Activated CD4-positive, alpha-beta memory T cell treated with anti-CD3 and anti-CD28 coated beads, Interleukin-2, amount 10 ng/mL, durations not matched to agents 7 days and 5 days (primary cell): ENCODE data around the gene UMOD. TPM values are rescaled to one million over a fixed set of nuclear protein-coding genes. Genes with fewer than 3 reads are reported as not detected.

Experiments
- CTCF ChIA-PET: fragments of 350-600 bp; sonication (Branson Sonifier 250); formaldehyde crosslinking; loops from one replicate; lab custom pipeline; 2021; ENCODE audit warnings: antibody characterized with exemption, inconsistent platforms; lab: Charles Lee
- POLR2A ChIA-PET: fragments of 350-600 bp; sonication (Branson Sonifier 250); formaldehyde crosslinking; loops from one replicate; lab custom pipeline; 2021; ENCODE audit warnings: antibody characterized with exemption; lab: Charles Lee
- DNase-seq: peaks from one replicate; pipeline ENCODE4 v3.0.0-alpha.2; 2020
- H3K27ac Mint-ChIP-seq: one replicate; pipeline ENCODE4 v1.8.0; 2021; ENCODE audit warnings: mild to moderate bottlenecking, mixed read lengths
- H3K27me3 Mint-ChIP-seq: one replicate; pipeline ENCODE4 v1.8.0; 2021; ENCODE audit warnings: mixed read lengths
- H3K36me3 Mint-ChIP-seq: one replicate; pipeline ENCODE4 v1.8.0; 2021; ENCODE audit warnings: low read depth, mixed read lengths
- H3K4me1 Mint-ChIP-seq: one replicate; pipeline ENCODE4 v1.8.0; 2021; ENCODE audit warnings: mixed read lengths
- H3K4me3 Mint-ChIP-seq: one replicate; pipeline ENCODE4 v1.8.0; 2021; ENCODE audit warnings: mild to moderate bottlenecking, mixed read lengths
- H3K9me3 Mint-ChIP-seq: one replicate; pipeline ENCODE4 v1.8.0; 2021; ENCODE audit warnings: mixed read lengths
- total RNA-seq, 2 experiments: library from RNA; stranded (reverse); gene quantifications; one replicate each; pipeline ENCODE4 v1.2.3, GENCODE V29; 2021

The UMOD gene
- total RNA-seq, 2 experiments from 2014 or later: not detected

- Mint-ChIP-seq H3K9me3 (no peaks in the 10 kb centered on the region), H3K4me1 (no peaks in the 10 kb centered on the region), H3K36me3 (no peaks in the 10 kb centered on the region), H3K27ac (no peak overlapping the region), H3K4me3 (no peak overlapping the region), H3K27me3 (peaks cover 5% of the 10 kb centered on the region)
- ChIA-PET CTCF (interaction anchor here (0.7 to 4.1 kb wide), 17 partner anchors 8 to 487 kb away, joined by 3 to 56 read pairs (median 5); no protein-coding TSS in a partner anchor), POLR2A (interaction anchor here (1.7 kb wide), 1 partner anchor 86 kb away, joined by 3 read pairs; no protein-coding TSS in a partner anchor)
- peak; percentile 58 for DNase-seq
These were observed 33.6 kb upstream of the UMOD start for GRCh38 chr16:20385844-20386832.

DNA sequence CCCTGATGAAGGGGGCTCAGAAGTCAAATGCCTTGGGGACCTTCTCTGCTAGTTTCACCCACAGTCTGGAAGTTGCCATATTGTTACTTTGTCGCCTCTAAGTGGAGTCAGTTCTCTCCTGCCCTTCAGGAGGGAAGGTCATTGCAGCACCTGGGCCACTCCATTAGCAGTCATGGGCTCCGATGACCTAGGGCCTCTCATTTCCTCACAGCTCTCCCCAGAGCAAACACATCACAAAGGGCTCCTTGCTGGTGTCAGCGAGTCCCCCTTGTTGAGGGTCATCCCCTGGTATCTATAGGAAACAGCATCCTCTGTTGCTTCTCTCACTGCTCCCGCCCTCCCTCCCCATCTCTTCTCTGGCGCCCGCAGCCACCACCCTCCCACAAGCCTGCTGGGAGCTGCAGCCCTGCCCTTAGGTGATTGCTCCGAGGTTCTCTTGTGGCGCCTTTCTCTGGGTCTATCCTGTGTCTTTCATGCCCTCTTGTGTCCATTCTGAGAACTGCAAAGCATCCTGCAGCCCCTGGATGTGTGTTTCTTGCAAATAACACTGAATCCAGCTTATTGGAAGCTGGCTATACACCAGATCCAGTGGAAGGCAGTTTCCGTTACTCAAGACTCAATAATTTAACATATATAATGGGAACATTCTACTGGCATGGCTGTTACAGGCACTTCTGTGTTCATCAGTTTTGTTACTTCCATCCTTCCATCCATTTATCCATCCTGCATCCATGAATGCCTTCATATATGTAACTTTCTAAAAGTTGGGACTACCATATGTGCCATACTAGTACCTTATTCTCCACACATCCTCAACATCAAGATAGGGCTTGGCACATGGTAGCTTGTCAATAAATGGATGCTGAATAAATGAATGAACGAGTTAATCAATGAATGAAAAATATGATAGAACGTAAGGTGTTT is 30.9 kb upstream of the UMOD start:
- no peaks in the 10 kb centered on the region for H3K36me3 Mint-ChIP-seq
- ChIA-PET CTCF (interaction anchor here (0.6 to 4.1 kb wide), 6 partner anchors 10 to 484 kb away, joined by 3 to 56 read pairs (median 13); no protein-coding TSS in a partner anchor), POLR2A (no interaction called here)
- peaks cover 5% of the 10 kb centered on the region for H3K27me3 Mint-ChIP-seq
- no peaks in the 10 kb centered on the region for H3K4me1 Mint-ChIP-seq
- peak; percentile 46 for DNase-seq
- H3K27ac Mint-ChIP-seq: no peak overlapping the region
- H3K4me3 Mint-ChIP-seq: no peak overlapping the region
- no peaks in the 10 kb centered on the region for H3K9me3 Mint-ChIP-seq

DNA sequence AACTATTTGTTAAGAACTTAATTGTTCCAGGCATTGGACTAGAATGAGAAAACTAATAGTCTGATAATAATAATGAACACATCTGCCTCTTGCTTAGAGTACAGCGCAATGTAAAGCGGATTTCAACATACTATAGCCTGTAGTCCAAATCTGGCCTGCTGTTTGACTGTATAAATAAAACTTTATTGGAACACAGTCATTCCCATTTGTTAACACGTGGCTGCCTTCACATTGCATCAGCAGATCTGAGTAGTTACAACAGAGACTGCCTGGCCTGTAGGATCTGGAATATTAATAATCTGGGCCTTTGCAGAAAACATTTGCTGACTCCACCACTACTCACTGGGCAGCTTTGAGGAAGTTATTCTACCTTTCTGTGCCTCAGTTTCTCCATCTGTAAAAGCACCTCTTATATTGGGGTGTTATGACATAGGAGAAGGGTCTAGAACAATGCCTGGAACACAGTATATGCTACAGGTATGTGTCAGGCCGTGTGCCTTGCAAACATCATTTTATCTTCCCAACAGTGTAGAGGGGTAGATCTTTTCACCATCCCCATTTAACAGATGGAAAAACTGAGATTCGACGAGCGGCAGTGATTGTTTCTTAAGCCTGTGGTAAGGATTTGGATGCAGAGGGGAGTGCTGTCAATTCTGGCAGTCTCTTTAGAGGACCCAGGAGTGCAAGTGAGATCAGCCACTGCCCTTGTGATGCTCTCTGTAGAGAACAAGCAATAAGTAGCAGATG is 29.9 kb upstream of the UMOD start:
- ChIA-PET POLR2A (no interaction called here), CTCF (interaction anchor here (3.9 to 4.1 kb wide), 3 partner anchors 9 to 474 kb away, joined by 21 to 56 read pairs (median 22); no protein-coding TSS in a partner anchor)
- no peaks in the 10 kb centered on the region for H3K9me3 Mint-ChIP-seq
- no peaks in the 10 kb centered on the region for H3K4me1 Mint-ChIP-seq
- H3K36me3 Mint-ChIP-seq: no peaks in the 10 kb centered on the region
- H3K4me3 Mint-ChIP-seq: no peak overlapping the region
- no peak overlapping the region for H3K27ac Mint-ChIP-seq
- peaks cover 3% of the 10 kb centered on the region for H3K27me3 Mint-ChIP-seq
- no peak for DNase-seq

- Mint-ChIP-seq H3K4me1 (no peaks in the 10 kb centered on the region), H3K36me3 (no peaks in the 10 kb centered on the region), H3K4me3 (no peak overlapping the region), H3K27ac (no peak overlapping the region), H3K27me3 (peaks cover under 1% of the 10 kb centered on the region), H3K9me3 (no peaks in the 10 kb centered on the region)
- ChIA-PET POLR2A (no interaction called here), CTCF (interaction anchor here (1.2 kb wide), 1 partner anchor 473 kb away, joined by 5 read pairs; no protein-coding TSS in a partner anchor)
- no peak for DNase-seq
These were observed 28.3 kb upstream of the UMOD start for GRCh38 chr16:20380782-20381181.

- CTCF ChIA-PET: interaction anchor here (1.2 to 2.8 kb wide), 2 partner anchors 8 to 10 kb away, joined by 3 to 16 read pairs; no protein-coding TSS in a partner anchor
- no peaks in the 10 kb centered on the region for H3K36me3 Mint-ChIP-seq
- POLR2A ChIA-PET: no interaction called here
These were observed 24.7 kb upstream of the UMOD start for GRCh38 chr16:20377181-20377580.

GRCh38 chr16:20372701-20373100 is 20.2 kb upstream of the UMOD start:
- ChIA-PET CTCF (interaction anchor here (2.5 kb wide), 1 partner anchor 12 kb away, joined by 21 read pairs; no protein-coding TSS in a partner anchor), POLR2A (no interaction called here)
- no peak overlapping the region for H3K4me3 Mint-ChIP-seq
- H3K36me3 Mint-ChIP-seq: no peaks in the 10 kb centered on the region
- H3K27ac Mint-ChIP-seq: no peak overlapping the region
- DNase-seq: no peak
- H3K9me3 Mint-ChIP-seq: no peaks in the 10 kb centered on the region
- no peaks in the 10 kb centered on the region for H3K4me1 Mint-ChIP-seq
- peaks cover 8% of the 10 kb centered on the region for H3K27me3 Mint-ChIP-seq

More at GRCh38 chr16:20377181-20377580, 24.7 kb upstream of the UMOD start:
- H3K27ac Mint-ChIP-seq: no peak overlapping the region
- no peaks in the 10 kb centered on the region for H3K4me1 Mint-ChIP-seq
- H3K4me3 Mint-ChIP-seq: no peak overlapping the region
- H3K27me3 Mint-ChIP-seq: peaks cover 6% of the 10 kb centered on the region
- no peak for DNase-seq
- H3K9me3 Mint-ChIP-seq: no peaks in the 10 kb centered on the region

GRCh38 chr16:20369452-20370054 is 17.0 kb upstream of the UMOD start:
- H3K36me3 Mint-ChIP-seq: no peaks in the 10 kb centered on the region
- POLR2A ChIA-PET: no interaction called here
- no peaks in the 10 kb centered on the region for H3K9me3 Mint-ChIP-seq
- CTCF ChIA-PET: no interaction called here
- H3K4me1 Mint-ChIP-seq: no peaks in the 10 kb centered on the region
- no peak overlapping the region for H3K27ac Mint-ChIP-seq
- peaks cover 5% of the 10 kb centered on the region for H3K27me3 Mint-ChIP-seq
- DNase-seq: no peak
- no peak overlapping the region for H3K4me3 Mint-ChIP-seq

GRCh38 chr16:20364051-20364450 is 11.5 kb upstream of the UMOD start:
- no peaks in the 10 kb centered on the region for H3K4me1 Mint-ChIP-seq
- no peak overlapping the region for H3K4me3 Mint-ChIP-seq
- H3K9me3 Mint-ChIP-seq: no peaks in the 10 kb centered on the region
- no peaks in the 10 kb centered on the region for H3K36me3 Mint-ChIP-seq
- DNase-seq: no peak
- H3K27me3 Mint-ChIP-seq: no peaks in the 10 kb centered on the region
- CTCF ChIA-PET: interaction anchor here (1.2 kb wide), 1 partner anchor 21 kb away, joined by 5 read pairs; no protein-coding TSS in a partner anchor
- POLR2A ChIA-PET: no interaction called here
- no peak overlapping the region for H3K27ac Mint-ChIP-seq

GRCh38 chr16:20363191-20363590 is 10.7 kb upstream of the UMOD start:
- Mint-ChIP-seq H3K27ac (no peak overlapping the region), H3K4me3 (no peak overlapping the region), H3K27me3 (no peaks in the 10 kb centered on the region), H3K4me1 (no peaks in the 10 kb centered on the region), H3K36me3 (no peaks in the 10 kb centered on the region), H3K9me3 (no peaks in the 10 kb centered on the region)
- DNase-seq: no peak
- ChIA-PET POLR2A (no interaction called here), CTCF (interaction anchor here (1.2 kb wide), 1 partner anchor 22 kb away, joined by 5 read pairs; no protein-coding TSS in a partner anchor)

- no peak for DNase-seq
- H3K4me3 Mint-ChIP-seq: no peak overlapping the region
- H3K27ac Mint-ChIP-seq: no peak overlapping the region
- no peaks in the 10 kb centered on the region for H3K4me1 Mint-ChIP-seq
- H3K9me3 Mint-ChIP-seq: no peaks in the 10 kb centered on the region
- no peaks in the 10 kb centered on the region for H3K36me3 Mint-ChIP-seq
- CTCF ChIA-PET: interaction anchor here (1.0 kb wide), 1 partner anchor 26 kb away, joined by 3 read pairs; no protein-coding TSS in a partner anchor
- POLR2A ChIA-PET: no interaction called here
- no peaks in the 10 kb centered on the region for H3K27me3 Mint-ChIP-seq
These were observed 7.5 kb upstream of the UMOD start for GRCh38 chr16:20359997-20360396.

DNA sequence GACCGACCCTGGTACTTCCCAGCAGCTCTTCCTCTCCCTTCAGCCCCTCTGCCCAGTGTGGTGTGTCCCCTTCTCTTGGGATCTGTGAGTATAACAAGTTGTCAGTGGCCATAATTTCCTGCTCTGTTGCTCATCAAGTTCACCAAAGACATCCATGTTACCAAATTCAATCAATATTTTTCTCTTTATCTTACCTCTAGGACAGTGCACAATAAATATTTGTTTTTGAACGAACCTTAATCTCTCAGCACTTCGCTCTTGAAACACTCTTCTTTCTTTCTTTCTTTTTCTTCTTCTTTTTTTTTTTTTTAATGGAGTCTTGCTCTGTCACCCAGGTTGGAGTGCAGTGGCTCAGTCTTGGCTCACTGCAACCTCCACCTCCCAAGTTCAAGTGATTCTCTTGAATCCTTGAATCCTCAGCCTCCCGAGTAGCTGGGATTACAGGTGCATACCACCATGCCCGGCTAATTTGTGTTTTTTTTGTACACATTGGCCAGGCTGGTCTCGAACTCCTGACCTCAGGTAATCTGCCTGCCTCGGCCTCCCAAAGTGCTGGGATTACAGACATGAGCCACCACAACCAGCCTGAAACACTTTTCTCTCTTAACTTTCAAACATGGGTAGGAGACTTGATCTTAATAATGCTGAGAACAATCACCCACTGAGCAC is 2.7 kb upstream of the UMOD start:
- no peak overlapping the region for H3K4me3 Mint-ChIP-seq
- ChIA-PET POLR2A (no interaction called here), CTCF (no interaction called here)
- DNase-seq: no peak
- H3K36me3 Mint-ChIP-seq: no peaks in the 10 kb centered on the region
- no peaks in the 10 kb centered on the region for H3K27me3 Mint-ChIP-seq
- H3K27ac Mint-ChIP-seq: no peak overlapping the region
- no peaks in the 10 kb centered on the region for H3K9me3 Mint-ChIP-seq
- H3K4me1 Mint-ChIP-seq: no peaks in the 10 kb centered on the region
